A673 (cell line): Measurements from ENCODE around the gene RNF113B. TPM values are rescaled to one million over a fixed set of nuclear protein-coding genes. Genes with fewer than 3 reads are reported as not detected.
A peak's percentile ranks its signal among the peaks of the same experiment; 100 is the strongest.

Experiments used
- BruUV-seq: library from RNA; stranded (reverse); fragments of 400-500 nt; replicated peaks from 2 replicates; lab custom pipeline; 2021; lab: Mats Ljungman, UMichigan
- CTCF ChIA-PET: fragments of 300-600 bp; sonication (Branson Sonifier 250); formaldehyde crosslinking; loops from one replicate; lab custom pipeline; 2022; ENCODE audit warnings: antibody characterized with exemption; lab: Charles Lee
- POLR2A ChIA-PET: fragments of 300-600 bp; sonication (Branson Sonifier 250); formaldehyde crosslinking; loops from one replicate; lab custom pipeline; 2022; ENCODE audit warnings: antibody characterized with exemption; ENCODE audit not compliant: low non-redundant PET; lab: Charles Lee
- DNase-seq: peaks from one replicate; pipeline ENCODE4 v3.0.0-alpha.2; 2015; ENCODE audit warnings: low spot score
- H3K27ac ChIP-seq: fragments of 200-600 bp; sonication (generic); 2 replicates; pipeline ENCODE4 v1.5.1; 2016; ENCODE audit warnings: mixed run types, low read depth, mild to moderate bottlenecking, mixed read lengths, antibody characterized with exemption, low read length; ENCODE audit not compliant: poor library complexity, severe bottlenecking
- H3K27me3 ChIP-seq: fragments of 200-600 bp; sonication (generic); replicated peaks from 2 replicates; pipeline ENCODE4 v1.6.1; 2017; ENCODE audit warnings: mixed run types, low read depth, mild to moderate bottlenecking, mixed read lengths, antibody characterized with exemption, low read length; ENCODE audit not compliant: insufficient read depth, poor library complexity
- H3K36me3 ChIP-seq: fragments of 200-600 bp; sonication (generic); 2 replicates; pipeline ENCODE4 v1.6.1; 2016; ENCODE audit warnings: mixed run types, mild to moderate bottlenecking, mixed read lengths, antibody characterized with exemption, low read length; ENCODE audit not compliant: insufficient read depth, poor library complexity, severe bottlenecking
- H3K4me1 ChIP-seq: fragments of 200-600 bp; sonication (generic); 2 replicates; pipeline ENCODE4 v1.6.1; 2017; ENCODE audit warnings: mixed run types, mild to moderate bottlenecking, mixed read lengths, antibody characterized with exemption, low read length; ENCODE audit not compliant: insufficient read depth, poor library complexity, severe bottlenecking
- H3K4me3 ChIP-seq: fragments of 200-600 bp; sonication (generic); 2 replicates; pipeline ENCODE4 v1.5.1; 2016; ENCODE audit warnings: low read depth, mixed run types, mild to moderate bottlenecking, mixed read lengths, low read length; ENCODE audit not compliant: poor library complexity, severe bottlenecking
- H3K9me3 ChIP-seq: fragments of 200-600 bp; sonication (generic); 2 replicates; pipeline ENCODE4 v1.6.1; 2016; ENCODE audit warnings: mixed run types, low read depth, mild to moderate bottlenecking, mixed read lengths, antibody characterized with exemption, low read length; ENCODE audit not compliant: poor library complexity, severe bottlenecking
- CTCF ChIP-seq: fragments of 300-800, 200-600 bp; sonication (generic); conservative IDR thresholded peaks from 2 replicates; pipeline ENCODE4 v1.5.1; 2017; ENCODE audit warnings: low read depth, mild to moderate bottlenecking, antibody characterized with exemption, low read length, moderate library complexity, mixed read lengths
- EZH2 ChIP-seq: fragments of 200-600 bp; sonication (generic); IDR thresholded peaks from 2 replicates; pipeline ENCODE4 v1.6.1; 2017; ENCODE audit warnings: borderline replicate concordance, low read depth, mild to moderate bottlenecking, mixed read lengths, antibody characterized with exemption, low read length; ENCODE audit not compliant: poor library complexity, severe bottlenecking
- intact Hi-C: fragments of 100-400 bp; cut with micrococcal nuclease; formaldehyde crosslinking; loops from one replicate; pipeline ENCODE4 v1.10.0; 2022; ENCODE audit not compliant: unreplicated experiment
- total RNA-seq: library from RNA; stranded (reverse); gene quantifications from 2 replicates; pipeline ENCODE4 v1.2.3, GENCODE V29; 2021

Gene RNF113B
- total RNA-seq, 1 experiment from 2014 or later, result not detected

- BruUV-seq, result no TSS peak
- Histone ChIP-seq H3K9me3 (no peaks in the 10 kb centered on the region), H3K27ac (peak overlapping the region; percentile 69), H3K27me3 (no peaks in the 10 kb centered on the region), H3K4me1 (peaks cover 25% of the 10 kb centered on the region), H3K36me3 (no peaks in the 10 kb centered on the region), H3K4me3 (peak overlapping the region; percentile 85)
- TF ChIP-seq CTCF (no peak), EZH2 (no peak)
- no peak for DNase-seq
- intact Hi-C loops, result loop anchor here (5.0 to 10.0 kb wide), 5 partner anchors 76 to 306 kb away; no protein-coding TSS in a partner anchor
- POLR2A ChIA-PET, result no interaction called here
- CTCF ChIA-PET, result interaction anchor here (0.8 kb wide), 1 partner anchor 108 kb away, joined by 4 read pairs; no protein-coding TSS in a partner anchor
These were observed 35.3 kb downstream of the RNF113B start for GRCh38 chr13:98141509-98142379.

GRCh38 chr13:98141091-98141490 is 36.0 kb downstream of the RNF113B start:
- Histone ChIP-seq H3K36me3 (no peaks in the 10 kb centered on the region), H3K27ac (no peak overlapping the region), H3K9me3 (no peaks in the 10 kb centered on the region), H3K4me3 (no peak overlapping the region), H3K4me1 (peaks cover 18% of the 10 kb centered on the region), H3K27me3 (no peaks in the 10 kb centered on the region)
- no peak for DNase-seq
- ChIA-PET CTCF (no interaction called here), POLR2A (no interaction called here)
- TF ChIP-seq CTCF (no peak), EZH2 (no peak)
- no TSS peak for BruUV-seq
- intact Hi-C loops, result loop anchor here (5.0 to 10.0 kb wide), 5 partner anchors 76 to 306 kb away; no protein-coding TSS in a partner anchor

- TF ChIP-seq EZH2 (no peak), CTCF (no peak)
- POLR2A ChIA-PET, result no interaction called here
- intact Hi-C loops, result no loop called here
These were observed 42.2 kb downstream of the RNF113B start for GRCh38 chr13:98134901-98135300.

More at GRCh38 chr13:98134901-98135300, 42.2 kb downstream of the RNF113B start:
- H3K9me3 ChIP-seq, result no peaks in the 10 kb centered on the region
- no peaks in the 10 kb centered on the region for H3K36me3 ChIP-seq
- CTCF ChIA-PET, result no interaction called here
- H3K4me1 ChIP-seq, result no peaks in the 10 kb centered on the region
- H3K4me3 ChIP-seq, result no peak overlapping the region
- DNase-seq, result no peak
- H3K27me3 ChIP-seq, result no peaks in the 10 kb centered on the region
- no peak overlapping the region for H3K27ac ChIP-seq
- BruUV-seq, result no TSS peak
